ENCODE results near the gene ISG20L2. TPM values are rescaled to one million over a fixed set of nuclear protein-coding genes. Genes with fewer than 3 reads are reported as not detected.

ISG20L2 gene
- total and polyA plus RNA-seq, 2 donors (not counting 3 experiments of a cell fraction or from before 2014, with no cell fraction given): 33.2 to 35.3 TPM

DNA sequence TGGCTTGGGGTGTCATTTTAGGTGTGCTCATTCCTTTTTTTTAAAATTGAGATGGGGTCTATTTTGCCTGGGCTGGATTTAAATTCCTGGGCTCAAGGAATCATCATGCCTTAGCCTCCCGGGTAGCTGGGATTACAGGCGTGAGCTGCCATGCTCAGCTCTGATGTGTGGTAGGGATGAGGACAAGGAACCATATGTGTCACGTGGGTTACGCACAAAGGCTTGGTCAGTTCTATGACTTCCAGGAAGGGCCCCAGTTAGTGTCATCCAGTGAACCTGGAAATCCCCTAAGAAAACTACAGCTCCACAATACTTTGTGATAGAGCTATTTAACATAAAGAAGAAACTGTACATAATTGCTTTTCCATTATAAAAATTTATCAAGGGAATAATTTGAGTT lies 7.0 kb downstream of the ISG20L2 start:
- Histone ChIP-seq H3K36me3 (ENCODE audit: control insufficient read depth in 2 of 2, extremely low read depth in 1 of 2, insufficient read depth in 2 of 2, low read length in 2 of 2) (peaks cover 10 to 23% of the 10 kb centered on the region in 2 experiments), H3K79me2 (ENCODE audit: control insufficient read depth, insufficient read depth, low read length) (peaks cover 38% of the 10 kb centered on the region)
- intact Hi-C loops (cut with micrococcal nuclease): no loop called here

GRCh38 chr1:156721131-156721530 lies 7.4 kb downstream of the ISG20L2 start:
- Histone ChIP-seq H3K9me3 (replicated peaks; ENCODE audit: control insufficient read depth, insufficient read depth, low read length) (no peaks in the 10 kb centered on the region), H3K36me3 (ENCODE audit: control insufficient read depth in 2 of 2, extremely low read depth in 1 of 2, insufficient read depth in 2 of 2, low read length in 2 of 2) (peaks cover 10 to 23% of the 10 kb centered on the region in 2 experiments), H3K9ac (replicated peaks; ENCODE audit: extremely low read depth, insufficient read depth, low read length) (no peak overlapping the region), H3K4me1 (ENCODE audit: control insufficient read depth, extremely low read depth, insufficient read depth, low read length) (peaks cover 12% of the 10 kb centered on the region), H3K4me2 (ENCODE audit: insufficient read depth, low read length) (no peak overlapping the region), H3K9me1 (replicated peaks; ENCODE audit: control insufficient read depth, extremely low read depth, insufficient read depth, low read length) (no peaks in the 10 kb centered on the region), H2AFZ (ENCODE audit: low read depth, low read length) (no peak overlapping the region), H3K79me2 (ENCODE audit: control insufficient read depth, insufficient read depth, low read length) (peaks cover 34% of the 10 kb centered on the region), H3K27me3 (ENCODE audit: control insufficient read depth in 2 of 2, insufficient read depth in 2 of 2, low read length in 2 of 2) (no peaks in the 10 kb centered on the region), H4K20me1 (replicated peaks; ENCODE audit: control insufficient read depth, extremely low read depth, insufficient read depth, low read length) (peaks cover 4% of the 10 kb centered on the region), H3K27ac (ENCODE audit: insufficient read depth, low read depth, low read length) (no peak overlapping the region), H3K4me3 (replicated peaks in 1 of 3; ENCODE audit: insufficient read depth in 1 of 3, low read depth in 1 of 3, low read length in 3 of 3) (no peak overlapping the region)
- TF ChIP-seq MYC (IDR thresholded peaks at IDR 0.05; ENCODE audit: low read depth, low read length) (no peak), POLR2AphosphoS5 (IDR thresholded peaks at IDR 0.05; ENCODE audit: insufficient read depth, low read depth, low read length) (no peak), MAX (IDR thresholded peaks at IDR 0.05; ENCODE audit: insufficient read depth, insufficient read length) (no peak), GATA2 (IDR thresholded peaks at IDR 0.05; ENCODE audit: insufficient read depth, insufficient read length, low read depth, low read length) (no peak), JUN (IDR thresholded peaks at IDR 0.05; ENCODE audit: borderline replicate concordance, insufficient read depth, insufficient read length, low read depth) (no peak), EZH2 (IDR thresholded peaks at IDR 0.05; ENCODE audit: borderline replicate concordance, low read depth, low read length, severe bottlenecking) (no peak), CTCF (IDR thresholded peaks at IDR 0.05; ENCODE audit: extremely low read depth in 1 of 2, insufficient read depth in 1 of 2, low read depth in 1 of 2, low read length in 2 of 2) (no peak), POLR2A (IDR thresholded peaks at IDR 0.05; ENCODE audit: low read depth, low read length) (no peak), FOS (IDR thresholded peaks at IDR 0.05; ENCODE audit: borderline replicate concordance, insufficient read depth, low read length) (no peak)
- dilution Hi-C loops (cut with MboI; ENCODE audit: extremely low pct_ligation_motif_present, low sequenced_read_pairs): no loop called here
- BruUV-seq (replicated peaks): no TSS peak
- ChIA-PET CTCF (interaction anchor here (0.8 to 11.2 kb wide), 7 partner anchors 14 to 142 kb away, joined by 3 to 138 read pairs (median 3); partner anchors contain the start of gene NTRK1), POLR2A (no interaction called here)
- DNase-seq (ENCODE audit: low read depth, low spot score) (no peak), FAIRE-seq (no peak)
- intact Hi-C loops (cut with micrococcal nuclease): no loop called here

More for the DNA sequence above, 7.0 kb downstream of the ISG20L2 start:
- H3K27me3 ChIP-seq (ENCODE audit: control insufficient read depth in 2 of 2, insufficient read depth in 2 of 2, low read length in 2 of 2): no peaks in the 10 kb centered on the region
- no peak overlapping the region for H3K9ac ChIP-seq (replicated peaks; ENCODE audit: extremely low read depth, insufficient read depth, low read length)
- no peaks in the 10 kb centered on the region for H3K9me1 ChIP-seq (replicated peaks; ENCODE audit: control insufficient read depth, extremely low read depth, insufficient read depth, low read length)
- CTCF ChIA-PET: interaction anchor here (0.8 to 11.2 kb wide), 7 partner anchors 15 to 142 kb away, joined by 3 to 138 read pairs (median 4); partner anchors contain the start of gene NTRK1
- H3K27ac ChIP-seq (ENCODE audit: insufficient read depth, low read depth, low read length): no peak overlapping the region
- BruUV-seq (replicated peaks): no TSS peak
- no peak overlapping the region for H3K4me3 ChIP-seq (replicated peaks in 1 of 3; ENCODE audit: insufficient read depth in 1 of 3, low read depth in 1 of 3, low read length in 3 of 3)
- no peak overlapping the region for H2AFZ ChIP-seq (ENCODE audit: low read depth, low read length)
- dilution Hi-C loops (cut with MboI; ENCODE audit: extremely low pct_ligation_motif_present, low sequenced_read_pairs): no loop called here
- no peak for DNase-seq (ENCODE audit: low read depth, low spot score)
- no peak for TF ChIP-seq JUN (IDR thresholded peaks at IDR 0.05; ENCODE audit: borderline replicate concordance, insufficient read depth, insufficient read length, low read depth)
- no peak for TF ChIP-seq MYC (IDR thresholded peaks at IDR 0.05; ENCODE audit: low read depth, low read length)
- H3K9me3 ChIP-seq (replicated peaks; ENCODE audit: control insufficient read depth, insufficient read depth, low read length): no peaks in the 10 kb centered on the region
- peaks cover 7% of the 10 kb centered on the region for H4K20me1 ChIP-seq (replicated peaks; ENCODE audit: control insufficient read depth, extremely low read depth, insufficient read depth, low read length)
- FAIRE-seq: peak; percentile 15
- H3K4me2 ChIP-seq (ENCODE audit: insufficient read depth, low read length): no peak overlapping the region
- POLR2A ChIA-PET: no interaction called here
- H3K4me1 ChIP-seq (ENCODE audit: control insufficient read depth, extremely low read depth, insufficient read depth, low read length): peaks cover 16% of the 10 kb centered on the region

Measured in endothelial cell of umbilical vein (primary cell).